Uterus (tissue), 2 donors: Measurements from ENCODE around the gene CPED1.

Experiments
- POLR2A ChIP-seq, 2 donors: fragments of 450-650 bp; IDR thresholded peaks; one replicate each; pipeline ENCODE4 v1.6.1; 2016; ENCODE audit warnings: antibody characterized with exemption in 2 of 2, mild to moderate bottlenecking in 1 of 2, moderate library complexity in 1 of 2
- TF ChIP-seq, protein P1 (sequence below), 4 experiments: fragments of 200-600 bp in 2 of 4; fragments of 450-650 bp in 2 of 4; sonication (generic) in 2 of 4; IDR thresholded peaks; one replicate each; pipeline ENCODE4 v1.5.1; 2016 to 2019; ENCODE audit warnings: antibody characterized with exemption in 4 of 4, mild to moderate bottlenecking in 2 of 4, moderate library complexity in 1 of 4

DNA sequence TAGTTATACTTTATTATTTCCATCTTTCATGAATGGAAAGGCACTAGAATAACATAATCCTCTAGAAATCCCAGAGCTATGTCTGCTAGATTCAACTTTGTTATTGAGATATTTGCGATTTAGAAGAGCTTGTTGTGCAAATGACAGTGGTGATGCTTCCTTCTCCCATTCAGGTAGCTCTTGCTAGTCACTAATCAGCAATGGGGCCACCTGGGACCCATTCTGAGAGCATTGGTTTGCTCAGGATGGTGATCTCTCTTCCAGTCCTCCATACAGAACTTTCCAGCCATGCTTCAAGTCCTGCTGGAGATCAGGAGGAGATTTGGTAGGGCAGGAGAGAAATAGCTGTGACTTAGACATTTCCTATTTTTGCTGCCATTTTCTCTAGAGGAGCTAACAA, 274.5 kb downstream of the CPED1 start:
- TF ChIP-seq, protein P1, sequence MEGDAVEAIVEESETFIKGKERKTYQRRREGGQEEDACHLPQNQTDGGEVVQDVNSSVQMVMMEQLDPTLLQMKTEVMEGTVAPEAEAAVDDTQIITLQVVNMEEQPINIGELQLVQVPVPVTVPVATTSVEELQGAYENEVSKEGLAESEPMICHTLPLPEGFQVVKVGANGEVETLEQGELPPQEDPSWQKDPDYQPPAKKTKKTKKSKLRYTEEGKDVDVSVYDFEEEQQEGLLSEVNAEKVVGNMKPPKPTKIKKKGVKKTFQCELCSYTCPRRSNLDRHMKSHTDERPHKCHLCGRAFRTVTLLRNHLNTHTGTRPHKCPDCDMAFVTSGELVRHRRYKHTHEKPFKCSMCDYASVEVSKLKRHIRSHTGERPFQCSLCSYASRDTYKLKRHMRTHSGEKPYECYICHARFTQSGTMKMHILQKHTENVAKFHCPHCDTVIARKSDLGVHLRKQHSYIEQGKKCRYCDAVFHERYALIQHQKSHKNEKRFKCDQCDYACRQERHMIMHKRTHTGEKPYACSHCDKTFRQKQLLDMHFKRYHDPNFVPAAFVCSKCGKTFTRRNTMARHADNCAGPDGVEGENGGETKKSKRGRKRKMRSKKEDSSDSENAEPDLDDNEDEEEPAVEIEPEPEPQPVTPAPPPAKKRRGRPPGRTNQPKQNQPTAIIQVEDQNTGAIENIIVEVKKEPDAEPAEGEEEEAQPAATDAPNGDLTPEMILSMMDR (IDR thresholded peaks at IDR 0.05): no peak
- TF ChIP-seq POLR2A (IDR thresholded peaks at IDR 0.05): no peak
